Hepatocyte (in vitro differentiated cells): ENCODE results near the gene SHH. TPM values are rescaled to one million over a fixed set of nuclear protein-coding genes. Genes with fewer than 3 reads are reported as not detected.

Experiments used
- DNase-seq: peaks from one replicate; pipeline ENCODE4 v3.0.0-alpha.2; 2016; ENCODE audit warnings: low spot score
- H2AFZ ChIP-seq: fragments of 200-600 bp; sonication (generic); 2 replicates; pipeline ENCODE4 v1.6.0; 2016; ENCODE audit warnings: antibody characterized with exemption, mild to moderate bottlenecking
- H3K27ac ChIP-seq: fragments of 200-600 bp; sonication (generic); 2 replicates; pipeline ENCODE4 v1.5.1; 2016; ENCODE audit warnings: mild to moderate bottlenecking
- H3K27me3 ChIP-seq: fragments of 200-600 bp; sonication (generic); 2 replicates; pipeline ENCODE4 v1.6.1; 2016
- H3K36me3 ChIP-seq: fragments of 200-600 bp; sonication (generic); replicated peaks from 2 replicates; pipeline ENCODE4 v1.5.1; 2016; ENCODE audit warnings: low read depth; ENCODE audit not compliant: insufficient read depth
- H3K4me1 ChIP-seq: fragments of 200-600 bp; sonication (generic); 2 replicates; pipeline ENCODE4 v1.5.1; 2016; ENCODE audit warnings: mild to moderate bottlenecking, moderate library complexity; ENCODE audit not compliant: insufficient read depth
- H3K4me2 ChIP-seq: fragments of 200-600 bp; sonication (generic); 2 replicates; pipeline ENCODE4 v1.6.0; 2016
- H3K4me3 ChIP-seq: fragments of 200-600 bp; sonication (generic); 2 replicates; pipeline ENCODE4 v1.5.1; 2016; ENCODE audit warnings: mild to moderate bottlenecking
- H3K79me2 ChIP-seq: fragments of 200-600 bp; sonication (generic); 2 replicates; pipeline ENCODE4 v1.6.0; 2017; ENCODE audit warnings: mild to moderate bottlenecking
- H3K9me2 ChIP-seq: fragments of 200-600 bp; sonication (generic); replicated peaks from 2 replicates; pipeline ENCODE4 v1.6.0; 2017; ENCODE audit warnings: mild to moderate bottlenecking; ENCODE audit not compliant: insufficient read depth
- H3K9me3 ChIP-seq: fragments of 200-600 bp; sonication (generic); 2 replicates; pipeline ENCODE4 v1.5.1; 2016; ENCODE audit warnings: low read depth, mild to moderate bottlenecking
- H4K20me1 ChIP-seq: fragments of 200-600 bp; sonication (generic); 2 replicates; pipeline ENCODE4 v1.6.0; 2016; ENCODE audit warnings: mild to moderate bottlenecking; ENCODE audit not compliant: insufficient read depth, poor library complexity, severe bottlenecking
- CTCF ChIP-seq: fragments of 200-600 bp; sonication (generic); IDR thresholded peaks from 2 replicates; pipeline ENCODE4 v1.5.1; 2016; ENCODE audit warnings: antibody characterized with exemption, mild to moderate bottlenecking; ENCODE audit not compliant: poor library complexity
- EZH2 ChIP-seq: fragments of 200-600 bp; sonication (generic); IDR thresholded peaks from 2 replicates; pipeline ENCODE4 v1.6.1; 2016; ENCODE audit warnings: antibody characterized with exemption, mild to moderate bottlenecking, borderline replicate concordance
- EZH2phosphoT487 ChIP-seq: fragments of 200-600 bp; sonication (generic); IDR thresholded peaks from one replicate; pipeline ENCODE4 v1.6.1; 2018; ENCODE audit warnings: antibody characterized with exemption, mild to moderate bottlenecking, low read depth, moderate library complexity; ENCODE audit not compliant: unreplicated experiment, severe bottlenecking
- WGBS: methylation state at CpG from one replicate; pipeline ENCODE4 v1.1.6; 2016; ENCODE audit warnings: low lambda C conversion rate; ENCODE audit errors: missing lambda C conversion rate; 5-methylcytosine and 5-hydroxymethylcytosine counted together
- polyA plus RNA-seq: library from polyadenylated mRNA; unstranded; fragments of >200 nt; fragmentation: Nextera tagmentation; extraction: Ambion mirVana; gene quantifications from 2 replicates; pipeline ENCODE4 v1.2.1, GENCODE V29; 2016
- total RNA-seq: library from RNA; depleted of rRNA; stranded (reverse); fragments of >200 nt; gene quantifications from 2 replicates; pipeline ENCODE4 v1.2.3, GENCODE V29; 2014

SHH gene
- total and polyA plus RNA-seq, 2 experiments from 2014 or later: 12.1 to 21.2 TPM

GRCh38 chr7:155850001-155850436 is 37.8 kb upstream of the SHH start:
- no peaks in the 10 kb centered on the region for H4K20me1 ChIP-seq
- TF ChIP-seq EZH2phosphoT487 (no peak), CTCF (no peak), EZH2 (no peak)
- no peak overlapping the region for H2AFZ ChIP-seq
- H3K4me3 ChIP-seq: no peak overlapping the region
- H3K9me3 ChIP-seq: no peaks in the 10 kb centered on the region
- H3K4me1 ChIP-seq: no peaks in the 10 kb centered on the region
- no peak for DNase-seq
- 88% methylated on average over 5 of the region's 5 CpGs for whole genome bisulfite sequencing
- no peak overlapping the region for H3K27ac ChIP-seq
- no peak overlapping the region for H3K4me2 ChIP-seq
- H3K27me3 ChIP-seq: no peaks in the 10 kb centered on the region
- H3K79me2 ChIP-seq: no peaks in the 10 kb centered on the region
- H3K36me3 ChIP-seq: no peaks in the 10 kb centered on the region
- no peaks in the 10 kb centered on the region for H3K9me2 ChIP-seq

GRCh38 chr7:155848691-155849669 is 36.7 kb upstream of the SHH start:
- Histone ChIP-seq H2AFZ (no peak overlapping the region), H3K9me2 (no peaks in the 10 kb centered on the region), H3K27ac (no peak overlapping the region), H3K4me3 (no peak overlapping the region), H3K27me3 (no peaks in the 10 kb centered on the region), H4K20me1 (no peaks in the 10 kb centered on the region), H3K4me2 (no peak overlapping the region), H3K9me3 (no peaks in the 10 kb centered on the region), H3K79me2 (no peaks in the 10 kb centered on the region), H3K36me3 (no peaks in the 10 kb centered on the region), H3K4me1 (peaks cover 5% of the 10 kb centered on the region)
- no peak for DNase-seq
- TF ChIP-seq CTCF (no peak), EZH2 (no peak), EZH2phosphoT487 (no peak)
- 83% methylated on average over 18 of the region's 18 CpGs for WGBS

GRCh38 chr7:155847821-155848435 is 35.7 kb upstream of the SHH start:
- TF ChIP-seq CTCF: no peak
- Histone ChIP-seq H3K4me1 (peaks cover 5% of the 10 kb centered on the region), H3K9me3 (no peaks in the 10 kb centered on the region), H3K27ac (no peak overlapping the region), H4K20me1 (no peaks in the 10 kb centered on the region), H3K27me3 (no peaks in the 10 kb centered on the region), H3K4me2 (no peak overlapping the region), H3K4me3 (no peak overlapping the region), H3K9me2 (no peaks in the 10 kb centered on the region), H3K79me2 (no peaks in the 10 kb centered on the region), H2AFZ (no peak overlapping the region), H3K36me3 (no peaks in the 10 kb centered on the region)
- DNase-seq: no peak
- WGBS: 86% methylated on average over 17 of the region's 18 CpGs
